ENCODE data around the gene STXBP4.

The STXBP4 gene, protein sequence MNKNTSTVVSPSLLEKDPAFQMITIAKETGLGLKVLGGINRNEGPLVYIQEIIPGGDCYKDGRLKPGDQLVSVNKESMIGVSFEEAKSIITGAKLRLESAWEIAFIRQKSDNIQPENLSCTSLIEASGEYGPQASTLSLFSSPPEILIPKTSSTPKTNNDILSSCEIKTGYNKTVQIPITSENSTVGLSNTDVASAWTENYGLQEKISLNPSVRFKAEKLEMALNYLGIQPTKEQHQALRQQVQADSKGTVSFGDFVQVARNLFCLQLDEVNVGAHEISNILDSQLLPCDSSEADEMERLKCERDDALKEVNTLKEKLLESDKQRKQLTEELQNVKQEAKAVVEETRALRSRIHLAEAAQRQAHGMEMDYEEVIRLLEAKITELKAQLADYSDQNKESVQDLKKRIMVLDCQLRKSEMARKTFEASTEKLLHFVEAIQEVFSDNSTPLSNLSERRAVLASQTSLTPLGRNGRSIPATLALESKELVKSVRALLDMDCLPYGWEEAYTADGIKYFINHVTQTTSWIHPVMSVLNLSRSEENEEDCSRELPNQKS

GRCh38 chr17:54968262-54968987, at the start of gene STXBP4, which contains the start of gene COX11:
Gene STXBP4, plus strand, starts transcription at chr17:54968765. Its CDS starts 17,455 bp downstream, at chr17:54986220.
Gene COX11, minus strand, starts transcription at chr17:54968654. Its CDS starts 8 bp downstream, at chr17:54968646.
- H3K4me1 ChIP-seq (ENCODE audit: control insufficient read depth, insufficient read depth, low read length), result peaks cover 12% of the 10 kb centered on the region
- peak within 1 kb of the TSS; percentile 93 for H3K4me3 ChIP-seq (ENCODE audit: low read length)
- no peaks in the 10 kb centered on the region for H3K36me3 ChIP-seq (ENCODE audit: control insufficient read depth, insufficient read depth, low read length)
- H3K27me3 ChIP-seq (ENCODE audit: control insufficient read depth, insufficient read depth, low read length), result no peaks in the 10 kb centered on the region
- H3K9ac ChIP-seq (ENCODE audit: low read length), result peak within 1 kb of the TSS; percentile 82
- no peaks in the 10 kb centered on the region for H3K9me3 ChIP-seq (ENCODE audit: control insufficient read depth, low read length)

GRCh38 chr17:54919425-54919824, 49.1 kb upstream of the STXBP4 start:
- no peaks in the 10 kb centered on the region for H3K4me1 ChIP-seq (ENCODE audit: control insufficient read depth, insufficient read depth, low read length)
- no peaks in the 10 kb centered on the region for H3K27me3 ChIP-seq (ENCODE audit: control insufficient read depth, insufficient read depth, low read length)
- peaks cover 18% of the 10 kb centered on the region for H3K36me3 ChIP-seq (ENCODE audit: control insufficient read depth, insufficient read depth, low read length)
- no peaks in the 10 kb centered on the region for H3K9me3 ChIP-seq (ENCODE audit: control insufficient read depth, low read length)
- H3K9ac ChIP-seq (ENCODE audit: low read length), result no peak overlapping the region
- no peak overlapping the region for H3K4me3 ChIP-seq (ENCODE audit: low read length)

DNA sequence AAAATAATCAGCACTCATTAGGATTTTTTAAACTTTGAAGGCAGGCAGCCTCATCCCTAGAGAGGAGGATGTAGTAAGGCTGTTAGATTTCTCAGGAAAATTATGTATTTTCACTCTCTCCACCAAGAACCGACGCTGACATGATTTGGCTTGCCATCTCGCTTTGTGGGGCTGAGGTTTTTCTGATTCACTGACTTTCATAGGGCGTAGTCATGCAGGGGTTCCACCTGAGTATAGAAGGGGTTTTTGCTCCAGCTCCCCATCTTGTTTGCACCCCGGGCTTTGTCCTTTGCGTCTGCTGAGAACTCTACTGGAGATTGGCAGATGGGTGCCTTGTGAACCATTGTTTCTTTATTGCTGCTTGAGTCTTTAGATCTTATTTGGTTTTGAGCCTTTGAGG, 47.7 kb upstream of the STXBP4 start:
- no peaks in the 10 kb centered on the region for H3K4me1 ChIP-seq (ENCODE audit: control insufficient read depth, insufficient read depth, low read length)
- H3K9ac ChIP-seq (ENCODE audit: low read length), result no peak overlapping the region
- H3K4me3 ChIP-seq (ENCODE audit: low read length), result no peak overlapping the region
- no peaks in the 10 kb centered on the region for H3K27me3 ChIP-seq (ENCODE audit: control insufficient read depth, insufficient read depth, low read length)
- peaks cover 10% of the 10 kb centered on the region for H3K36me3 ChIP-seq (ENCODE audit: control insufficient read depth, insufficient read depth, low read length)
- no peaks in the 10 kb centered on the region for H3K9me3 ChIP-seq (ENCODE audit: control insufficient read depth, low read length)

DNA sequence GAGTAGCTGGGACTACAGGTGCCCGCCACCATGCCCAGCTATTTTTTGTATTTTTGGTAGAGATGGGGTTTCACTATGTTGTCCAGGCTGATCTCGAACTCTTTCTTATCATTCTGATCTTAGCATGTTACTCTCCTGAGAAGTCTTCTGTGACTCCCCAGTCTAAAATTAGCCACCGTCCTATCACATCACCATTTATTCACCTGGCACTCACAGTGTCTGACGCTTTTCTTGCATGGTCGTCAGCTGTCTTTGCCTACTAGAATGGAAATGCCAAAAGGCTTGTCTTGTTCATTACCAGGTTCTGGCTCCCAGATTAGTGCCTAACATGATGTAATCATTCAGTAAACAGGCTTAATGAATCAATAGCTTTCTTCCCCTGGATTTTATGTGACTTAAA, 44.2 kb upstream of the STXBP4 start:
- Histone ChIP-seq H3K27me3 (ENCODE audit: control insufficient read depth, insufficient read depth, low read length) (no peaks in the 10 kb centered on the region), H3K4me1 (ENCODE audit: control insufficient read depth, insufficient read depth, low read length) (no peaks in the 10 kb centered on the region), H3K9ac (ENCODE audit: low read length) (no peak overlapping the region), H3K9me3 (ENCODE audit: control insufficient read depth, low read length) (no peaks in the 10 kb centered on the region), H3K36me3 (ENCODE audit: control insufficient read depth, insufficient read depth, low read length) (no peaks in the 10 kb centered on the region), H3K4me3 (ENCODE audit: low read length) (no peak overlapping the region)

- no peaks in the 10 kb centered on the region for H3K36me3 ChIP-seq (ENCODE audit: control insufficient read depth, insufficient read depth, low read length)
- H3K9me3 ChIP-seq (ENCODE audit: control insufficient read depth, low read length), result no peaks in the 10 kb centered on the region
- no peaks in the 10 kb centered on the region for H3K4me1 ChIP-seq (ENCODE audit: control insufficient read depth, insufficient read depth, low read length)
- no peaks in the 10 kb centered on the region for H3K27me3 ChIP-seq (ENCODE audit: control insufficient read depth, insufficient read depth, low read length)
- H3K4me3 ChIP-seq (ENCODE audit: low read length), result no peak overlapping the region
- H3K9ac ChIP-seq (ENCODE audit: low read length), result no peak overlapping the region
Measured at GRCh38 chr17:54927525-54927924, 41.0 kb upstream of the STXBP4 start.

- Histone ChIP-seq H3K4me3 (ENCODE audit: low read length) (no peak overlapping the region), H3K36me3 (ENCODE audit: control insufficient read depth, insufficient read depth, low read length) (no peaks in the 10 kb centered on the region), H3K4me1 (ENCODE audit: control insufficient read depth, insufficient read depth, low read length) (no peaks in the 10 kb centered on the region), H3K9ac (ENCODE audit: low read length) (no peak overlapping the region), H3K9me3 (ENCODE audit: control insufficient read depth, low read length) (no peaks in the 10 kb centered on the region), H3K27me3 (ENCODE audit: control insufficient read depth, insufficient read depth, low read length) (no peaks in the 10 kb centered on the region)
Measured at GRCh38 chr17:54932711-54933110, 35.9 kb upstream of the STXBP4 start.

- Histone ChIP-seq H3K4me3 (ENCODE audit: low read length) (no peak overlapping the region), H3K36me3 (ENCODE audit: control insufficient read depth, insufficient read depth, low read length) (no peaks in the 10 kb centered on the region), H3K27me3 (ENCODE audit: control insufficient read depth, insufficient read depth, low read length) (no peaks in the 10 kb centered on the region), H3K4me1 (ENCODE audit: control insufficient read depth, insufficient read depth, low read length) (no peaks in the 10 kb centered on the region), H3K9me3 (ENCODE audit: control insufficient read depth, low read length) (no peaks in the 10 kb centered on the region), H3K9ac (ENCODE audit: low read length) (no peak overlapping the region)
Measured at GRCh38 chr17:54933921-54934320, 34.6 kb upstream of the STXBP4 start.

- Histone ChIP-seq H3K4me1 (ENCODE audit: control insufficient read depth, insufficient read depth, low read length) (no peaks in the 10 kb centered on the region), H3K4me3 (ENCODE audit: low read length) (no peak overlapping the region), H3K36me3 (ENCODE audit: control insufficient read depth, insufficient read depth, low read length) (no peaks in the 10 kb centered on the region), H3K9me3 (ENCODE audit: control insufficient read depth, low read length) (no peaks in the 10 kb centered on the region), H3K27me3 (ENCODE audit: control insufficient read depth, insufficient read depth, low read length) (no peaks in the 10 kb centered on the region), H3K9ac (ENCODE audit: low read length) (no peak overlapping the region)
Measured at GRCh38 chr17:54935471-54935870, 33.1 kb upstream of the STXBP4 start.

DNA sequence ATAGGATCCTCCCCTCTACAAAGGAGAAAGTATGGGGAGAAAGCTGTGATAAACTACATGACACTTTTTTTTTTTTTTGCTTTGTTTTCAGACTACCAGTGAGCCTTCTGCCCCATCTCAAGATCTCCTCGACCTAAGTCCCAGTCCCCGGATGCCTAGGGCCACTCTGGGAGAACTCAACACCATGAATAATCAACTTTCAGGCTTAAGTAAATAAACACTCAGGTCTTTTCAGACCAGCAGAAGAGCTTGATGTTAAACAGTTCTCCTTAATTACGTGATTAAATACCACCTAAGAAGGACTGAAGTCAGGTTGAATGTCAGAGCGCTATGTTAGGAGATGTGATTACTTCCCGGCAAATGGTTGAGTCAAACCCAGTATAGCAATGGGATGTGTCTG, 31.5 kb upstream of the STXBP4 start:
- H3K4me3 ChIP-seq (ENCODE audit: low read length), result no peak overlapping the region
- H3K27me3 ChIP-seq (ENCODE audit: control insufficient read depth, insufficient read depth, low read length), result no peaks in the 10 kb centered on the region
- no peak overlapping the region for H3K9ac ChIP-seq (ENCODE audit: low read length)
- no peaks in the 10 kb centered on the region for H3K9me3 ChIP-seq (ENCODE audit: control insufficient read depth, low read length)
- H3K36me3 ChIP-seq (ENCODE audit: control insufficient read depth, insufficient read depth, low read length), result no peaks in the 10 kb centered on the region
- H3K4me1 ChIP-seq (ENCODE audit: control insufficient read depth, insufficient read depth, low read length), result no peaks in the 10 kb centered on the region

DNA sequence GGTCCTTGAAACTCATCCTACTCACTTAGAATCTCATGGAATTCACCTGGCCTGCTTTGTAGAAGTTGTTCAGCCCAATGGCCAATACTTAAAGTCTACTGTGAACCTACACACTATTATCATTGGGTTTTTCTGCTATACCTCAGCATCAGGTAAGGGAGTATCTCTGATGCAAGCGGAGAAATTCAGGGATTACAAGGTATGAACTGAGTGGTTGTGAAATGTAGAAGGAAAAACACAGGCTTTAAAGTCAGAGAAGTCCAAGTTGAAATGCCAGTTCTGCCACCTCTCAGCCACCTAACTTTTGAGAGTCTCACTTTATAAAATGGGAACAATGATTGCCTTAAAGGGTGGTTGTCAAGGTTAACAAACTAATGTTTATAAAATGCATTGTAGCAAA, 31.1 kb upstream of the STXBP4 start:
- Histone ChIP-seq H3K27me3 (ENCODE audit: control insufficient read depth, insufficient read depth, low read length) (no peaks in the 10 kb centered on the region), H3K9ac (ENCODE audit: low read length) (no peak overlapping the region), H3K36me3 (ENCODE audit: control insufficient read depth, insufficient read depth, low read length) (no peaks in the 10 kb centered on the region), H3K4me1 (ENCODE audit: control insufficient read depth, insufficient read depth, low read length) (no peaks in the 10 kb centered on the region), H3K9me3 (ENCODE audit: control insufficient read depth, low read length) (no peaks in the 10 kb centered on the region), H3K4me3 (ENCODE audit: low read length) (no peak overlapping the region)

- H3K36me3 ChIP-seq (ENCODE audit: control insufficient read depth, insufficient read depth, low read length), result no peaks in the 10 kb centered on the region
- no peaks in the 10 kb centered on the region for H3K27me3 ChIP-seq (ENCODE audit: control insufficient read depth, insufficient read depth, low read length)
- no peak overlapping the region for H3K9ac ChIP-seq (ENCODE audit: low read length)
- no peaks in the 10 kb centered on the region for H3K9me3 ChIP-seq (ENCODE audit: control insufficient read depth, low read length)
- no peaks in the 10 kb centered on the region for H3K4me1 ChIP-seq (ENCODE audit: control insufficient read depth, insufficient read depth, low read length)
- no peak overlapping the region for H3K4me3 ChIP-seq (ENCODE audit: low read length)
Measured at GRCh38 chr17:54941285-54941684, 27.3 kb upstream of the STXBP4 start.

GRCh38 chr17:54944796-54945195, 23.8 kb upstream of the STXBP4 start:
- Histone ChIP-seq H3K36me3 (ENCODE audit: control insufficient read depth, insufficient read depth, low read length) (no peaks in the 10 kb centered on the region), H3K9me3 (ENCODE audit: control insufficient read depth, low read length) (no peaks in the 10 kb centered on the region), H3K9ac (ENCODE audit: low read length) (no peak overlapping the region), H3K4me1 (ENCODE audit: control insufficient read depth, insufficient read depth, low read length) (peaks cover 20% of the 10 kb centered on the region), H3K4me3 (ENCODE audit: low read length) (no peak overlapping the region), H3K27me3 (ENCODE audit: control insufficient read depth, insufficient read depth, low read length) (no peaks in the 10 kb centered on the region)
